DMS153 treated with DMSO at 0.1 percent for 48 hours (cell line): ENCODE data around the gene NDUFAF2.
"Not testable (repeated sequence)": the region's sequence is repeated elsewhere in the genome, so short reads cannot be mapped to it uniquely, and the experiment has no call there.

Source experiments
- DNase-seq: peaks from one replicate; lab custom pipeline; 2025; ENCODE audit not compliant: unreplicated experiment; lab: John Stamatoyannopoulos, UW

NDUFAF2 gene

DNA sequence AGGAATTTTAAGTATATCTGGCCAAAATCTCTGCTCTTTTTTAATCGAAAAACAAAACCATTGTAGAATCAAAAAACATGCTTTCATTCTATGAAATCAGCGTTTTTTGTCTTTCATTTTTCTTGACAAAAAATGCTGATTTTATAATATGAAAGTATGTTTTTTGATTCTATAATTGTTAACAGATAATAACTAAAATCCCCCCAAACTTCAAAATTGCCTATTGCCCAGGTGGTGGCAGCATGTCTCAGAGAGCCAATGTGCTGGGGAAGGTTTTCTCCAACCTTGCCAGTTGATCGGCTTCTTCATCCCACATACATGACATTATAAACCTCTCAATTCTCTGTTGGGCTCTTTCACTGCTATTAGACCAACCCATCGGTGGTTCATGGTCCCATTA lies 222.4 kb downstream of the NDUFAF2 start:
- no peak for DNase-seq

DNA sequence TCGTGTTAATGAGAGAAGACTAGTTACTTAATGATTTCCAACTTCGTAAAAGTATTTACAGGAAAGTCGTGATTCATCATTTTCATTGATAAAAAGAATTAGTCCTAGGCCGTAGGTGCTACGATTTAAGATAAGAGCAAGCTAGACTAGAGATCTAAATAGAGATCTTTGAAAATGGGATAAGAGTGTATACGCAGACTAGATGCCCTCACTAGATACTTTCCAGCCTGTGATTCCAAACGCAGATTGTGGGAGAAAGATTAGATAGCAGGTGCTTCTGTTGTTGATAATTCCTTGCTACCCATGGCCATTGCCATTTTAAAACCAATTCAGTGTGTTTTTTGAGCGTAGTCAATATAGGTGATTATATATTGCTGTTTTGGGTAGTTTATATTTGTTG lies 223.9 kb downstream of the NDUFAF2 start:
- DNase-seq = no peak

DNA sequence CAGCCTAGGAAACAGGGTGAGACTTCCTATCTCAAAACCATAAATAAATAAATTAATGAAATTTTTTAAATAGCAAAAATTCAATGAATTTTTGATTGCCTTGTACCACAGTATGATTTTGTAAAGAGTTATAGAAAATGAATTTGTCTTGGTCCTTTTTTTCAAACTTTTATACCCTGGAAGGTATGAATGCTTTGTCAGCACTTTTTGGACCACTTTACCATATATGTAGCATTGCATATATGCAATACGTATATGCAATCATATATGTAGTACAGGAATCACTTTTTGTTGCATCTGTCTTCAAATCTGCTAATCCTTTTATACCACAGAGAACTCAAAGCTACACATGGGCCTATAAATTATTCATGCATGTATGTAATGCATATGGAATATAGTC lies 226.5 kb downstream of the NDUFAF2 start:
- no peak for DNase-seq

GRCh38 chr5:61176631-61177030 lies 231.6 kb downstream of the NDUFAF2 start:
- no peak for DNase-seq

DNA sequence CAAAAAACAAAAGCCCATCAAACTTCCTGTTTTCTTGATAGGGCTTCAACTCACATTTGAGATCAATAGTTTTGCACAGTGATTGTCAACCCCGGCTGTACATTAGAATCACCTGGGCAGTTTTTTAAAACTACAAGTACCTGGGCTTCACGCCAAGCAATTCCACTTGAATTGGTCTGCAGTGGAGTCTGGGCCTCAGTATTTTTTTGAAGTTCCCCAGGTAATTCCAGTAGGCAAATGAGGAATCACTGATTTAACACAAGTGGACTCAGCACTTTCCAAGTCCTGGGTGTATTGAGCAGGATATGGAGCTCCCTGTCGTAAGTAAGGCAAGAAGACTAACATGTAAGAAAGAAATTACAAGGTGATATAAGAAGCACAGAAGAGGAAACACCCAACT lies 232.1 kb downstream of the NDUFAF2 start:
- no peak for DNase-seq

- no peak for DNase-seq
Observed at GRCh38 chr5:61177716-61178115, 232.7 kb downstream of the NDUFAF2 start.

DNA sequence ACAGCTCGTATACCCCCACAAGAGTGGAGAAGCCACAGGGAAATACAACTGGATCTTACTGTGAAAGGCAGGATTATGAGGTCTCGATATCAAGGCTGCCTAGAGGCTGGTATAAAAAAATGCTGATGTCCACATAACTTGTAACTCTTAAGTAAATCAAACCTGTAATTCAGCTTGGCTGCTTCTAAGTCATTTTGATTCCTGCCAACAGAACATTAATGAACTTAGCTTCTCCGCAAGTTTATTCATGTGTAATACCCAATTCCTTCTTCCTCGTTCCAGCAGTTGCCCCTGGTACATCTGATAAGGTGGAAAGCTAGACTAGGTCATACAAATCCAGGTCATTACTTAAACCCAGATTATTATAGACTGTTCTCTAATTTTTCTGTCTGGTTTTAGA lies 233.7 kb downstream of the NDUFAF2 start:
- no peak for DNase-seq

DNA sequence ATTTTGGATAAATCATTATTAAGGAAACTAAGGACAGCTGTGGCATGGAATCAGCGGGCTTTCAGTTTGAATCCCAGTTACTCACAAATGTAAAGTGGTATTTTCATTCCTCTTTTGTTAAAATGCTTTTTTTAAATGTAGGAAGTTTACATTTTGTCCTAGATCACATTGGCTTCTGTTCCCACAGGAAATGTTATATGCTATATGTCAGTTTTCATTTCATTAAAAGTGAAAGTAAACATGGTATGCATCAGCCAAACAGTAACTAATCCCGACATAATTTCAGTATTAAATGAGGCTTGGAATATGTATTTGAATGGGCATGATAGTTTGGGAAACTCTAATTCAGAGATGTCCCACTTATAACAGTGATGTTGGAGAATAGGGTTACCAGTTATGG lies 235.9 kb downstream of the NDUFAF2 start:
- DNase-seq = no peak

- no peak for DNase-seq
Observed at GRCh38 chr5:61182449-61182848, 237.4 kb downstream of the NDUFAF2 start.

- DNase-seq = no peak
Observed at GRCh38 chr5:61183538-61183937, 238.5 kb downstream of the NDUFAF2 start.

- DNase-seq = no peak
Observed at GRCh38 chr5:61184708-61185107, 239.7 kb downstream of the NDUFAF2 start.

DNA sequence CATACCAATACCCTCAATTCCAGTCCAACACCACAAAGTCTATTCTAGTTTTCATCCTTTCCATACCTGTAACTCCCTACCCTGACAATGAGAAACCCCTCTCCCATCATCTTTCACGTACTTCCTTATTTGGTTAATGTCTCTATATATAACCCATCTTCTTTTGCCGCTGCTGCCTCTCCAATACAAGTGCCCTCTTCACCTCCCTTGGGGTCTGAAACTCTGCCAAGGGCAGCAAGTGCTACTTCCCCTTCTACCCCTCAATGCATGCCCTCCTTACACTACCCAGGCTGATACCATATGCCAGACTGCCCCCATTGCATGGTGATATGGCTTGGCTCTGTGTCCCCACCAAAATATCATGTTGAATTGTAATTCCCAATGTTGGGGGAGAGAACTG lies 241.6 kb downstream of the NDUFAF2 start:
- DNase-seq = no peak

GRCh38 chr5:61187352-61187751 lies 242.3 kb downstream of the NDUFAF2 start:
- not testable (repeated sequence) for DNase-seq

GRCh38 chr5:61187826-61188225 lies 242.8 kb downstream of the NDUFAF2 start:
- DNase-seq = not testable (repeated sequence)

DNA sequence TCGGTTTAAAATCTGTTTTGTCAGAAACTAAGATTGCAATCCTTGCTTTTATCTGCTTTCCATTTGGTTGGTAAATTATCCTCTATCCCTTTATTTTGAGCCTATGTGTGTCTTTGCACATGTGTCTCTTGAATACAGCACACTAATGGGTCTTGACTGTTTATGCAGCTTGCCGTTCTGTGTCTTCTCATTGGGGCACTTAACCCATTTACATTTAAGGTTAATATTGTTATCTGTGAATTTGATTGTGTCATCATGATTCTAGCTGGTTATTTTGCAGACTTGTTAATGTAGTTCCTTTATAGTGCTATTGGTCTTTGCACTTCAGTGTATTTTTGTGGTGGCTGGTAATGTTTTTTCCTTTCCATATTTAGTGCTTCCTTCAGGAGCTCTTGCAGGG lies 253.6 kb downstream of the NDUFAF2 start:
- no peak for DNase-seq

DNA sequence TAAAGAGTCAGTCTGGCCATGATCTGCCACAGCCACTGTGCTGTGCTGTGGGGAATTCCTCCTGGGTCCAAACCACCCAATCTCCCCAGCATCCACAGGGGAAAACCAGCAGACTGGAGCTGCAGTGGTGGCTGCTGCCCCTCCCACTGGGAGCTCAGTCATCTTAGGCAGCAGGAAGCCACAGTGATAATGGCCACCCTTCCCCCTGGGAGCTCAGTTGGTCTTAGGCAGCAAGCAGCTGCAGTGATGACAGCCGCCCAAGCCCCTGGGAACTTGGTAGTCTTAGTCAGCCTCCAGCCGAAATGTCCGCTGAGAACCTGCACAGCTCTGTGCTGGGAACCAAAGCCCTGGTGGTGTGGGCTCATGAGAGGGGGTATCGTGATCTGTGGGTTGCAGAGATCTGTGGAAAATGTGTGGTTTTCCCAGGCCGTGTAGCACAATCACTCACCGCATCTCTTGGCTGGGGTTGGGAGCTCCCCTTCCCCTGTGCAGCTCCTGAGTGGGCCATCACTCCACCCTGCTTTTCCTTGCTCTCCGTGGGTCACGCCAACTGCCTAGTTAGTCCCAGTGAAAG lies 255.7 kb downstream of the NDUFAF2 start:
- DNase-seq = no peak

- DNase-seq = no peak
Observed at GRCh38 chr5:61202213-61202612, 257.2 kb downstream of the NDUFAF2 start.
